ENCODE data around the gene LRP1B.

Gene LRP1B

GRCh38 chr2:140734992-140735391 lies 1395.8 kb downstream of the LRP1B start:
- DNase-seq (ENCODE audit: low read depth): no peak
- TF ChIP-seq, protein P1, sequence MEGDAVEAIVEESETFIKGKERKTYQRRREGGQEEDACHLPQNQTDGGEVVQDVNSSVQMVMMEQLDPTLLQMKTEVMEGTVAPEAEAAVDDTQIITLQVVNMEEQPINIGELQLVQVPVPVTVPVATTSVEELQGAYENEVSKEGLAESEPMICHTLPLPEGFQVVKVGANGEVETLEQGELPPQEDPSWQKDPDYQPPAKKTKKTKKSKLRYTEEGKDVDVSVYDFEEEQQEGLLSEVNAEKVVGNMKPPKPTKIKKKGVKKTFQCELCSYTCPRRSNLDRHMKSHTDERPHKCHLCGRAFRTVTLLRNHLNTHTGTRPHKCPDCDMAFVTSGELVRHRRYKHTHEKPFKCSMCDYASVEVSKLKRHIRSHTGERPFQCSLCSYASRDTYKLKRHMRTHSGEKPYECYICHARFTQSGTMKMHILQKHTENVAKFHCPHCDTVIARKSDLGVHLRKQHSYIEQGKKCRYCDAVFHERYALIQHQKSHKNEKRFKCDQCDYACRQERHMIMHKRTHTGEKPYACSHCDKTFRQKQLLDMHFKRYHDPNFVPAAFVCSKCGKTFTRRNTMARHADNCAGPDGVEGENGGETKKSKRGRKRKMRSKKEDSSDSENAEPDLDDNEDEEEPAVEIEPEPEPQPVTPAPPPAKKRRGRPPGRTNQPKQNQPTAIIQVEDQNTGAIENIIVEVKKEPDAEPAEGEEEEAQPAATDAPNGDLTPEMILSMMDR (IDR thresholded peaks at IDR 0.05; ENCODE audit: insufficient read depth, low read depth, low read length, missing control alignments): no peak
- no peak overlapping the region for H3K4me3 ChIP-seq (ENCODE audit: low read depth, low read length)

- no peak for DNase-seq (ENCODE audit: low read depth)
- no peak overlapping the region for H3K4me3 ChIP-seq (ENCODE audit: low read depth, low read length)
- TF ChIP-seq, protein P1 (IDR thresholded peaks at IDR 0.05; ENCODE audit: insufficient read depth, low read depth, low read length, missing control alignments): no peak
These were observed 1411.8 kb downstream of the LRP1B start for GRCh38 chr2:140718999-140719398.

- TF ChIP-seq, protein P1 (IDR thresholded peaks at IDR 0.05; ENCODE audit: insufficient read depth, low read depth, low read length, missing control alignments): no peak
- no peak overlapping the region for H3K4me3 ChIP-seq (ENCODE audit: low read depth, low read length)
- DNase-seq (ENCODE audit: low read depth): no peak
These were observed 1413.3 kb downstream of the LRP1B start for GRCh38 chr2:140717481-140717880.

DNA sequence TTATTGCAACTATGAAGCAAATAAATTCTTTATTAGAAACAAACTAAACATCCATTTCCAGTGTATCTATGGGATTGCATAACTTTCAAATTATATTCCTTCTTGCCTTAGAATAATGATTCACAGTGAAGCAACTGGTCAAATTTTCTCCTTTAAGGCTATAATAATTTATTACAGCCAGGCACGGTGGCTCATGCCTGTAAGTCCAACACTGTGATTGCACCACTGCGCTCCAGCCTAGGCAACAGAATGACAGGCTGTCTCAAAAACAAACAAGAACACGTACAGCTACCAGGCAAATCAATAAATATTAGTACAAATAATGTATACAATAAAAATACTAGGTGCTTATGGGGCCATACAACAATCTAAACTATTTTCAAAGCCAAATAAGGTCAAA lies 1416.2 kb downstream of the LRP1B start:
- TF ChIP-seq, protein P1 (IDR thresholded peaks at IDR 0.05; ENCODE audit: insufficient read depth, low read depth, low read length, missing control alignments): no peak
- no peak overlapping the region for H3K4me3 ChIP-seq (ENCODE audit: low read depth, low read length)
- DNase-seq (ENCODE audit: low read depth): no peak

- DNase-seq (ENCODE audit: low read depth): no peak
- TF ChIP-seq, protein P1 (IDR thresholded peaks at IDR 0.05; ENCODE audit: insufficient read depth, low read depth, low read length, missing control alignments): no peak
- H3K4me3 ChIP-seq (ENCODE audit: low read depth, low read length): no peak overlapping the region
These were observed 1418.9 kb downstream of the LRP1B start for GRCh38 chr2:140711867-140712266.

DNA sequence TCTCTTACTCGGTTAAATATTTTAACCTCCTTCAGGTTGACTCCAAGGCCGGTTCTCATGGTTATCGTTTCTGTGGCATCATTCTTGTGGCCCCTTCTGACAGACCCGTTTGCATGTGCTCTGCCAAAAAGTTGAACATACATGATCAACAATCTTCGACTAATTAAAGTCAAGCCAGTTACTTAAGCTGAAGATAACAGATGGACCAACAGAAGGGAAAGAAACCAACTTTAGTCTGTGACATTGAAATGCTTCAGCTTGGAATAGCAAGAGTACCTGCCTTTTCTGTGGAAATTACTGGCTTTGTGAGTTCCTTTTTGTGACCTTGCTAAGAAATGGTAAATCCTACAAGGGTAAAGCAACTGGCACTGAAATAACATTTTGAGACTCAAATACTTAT lies 1429.1 kb downstream of the LRP1B start:
- TF ChIP-seq, protein P1 (IDR thresholded peaks at IDR 0.05; ENCODE audit: insufficient read depth, low read depth, low read length, missing control alignments): no peak
- H3K4me3 ChIP-seq (ENCODE audit: low read depth, low read length): no peak overlapping the region
- no peak for DNase-seq (ENCODE audit: low read depth)

DNA sequence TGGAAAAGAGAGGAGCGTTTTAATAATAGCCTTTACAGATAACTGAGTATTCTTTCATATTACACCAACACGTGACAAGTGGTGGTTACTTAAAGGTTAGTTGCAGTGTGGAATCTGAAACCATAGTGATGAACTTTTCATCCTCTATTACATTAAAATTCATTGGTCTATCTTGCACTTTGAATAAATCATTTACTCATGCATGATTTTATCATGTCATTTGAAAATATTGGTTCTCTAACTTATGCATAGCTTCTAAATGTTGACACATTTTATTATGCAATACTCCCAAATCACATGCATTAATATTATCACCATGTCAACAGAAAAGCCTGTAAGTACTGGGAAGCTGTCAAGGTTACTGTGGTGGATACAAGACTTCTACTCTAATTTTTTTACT lies 1432.2 kb downstream of the LRP1B start:
- DNase-seq (ENCODE audit: low read depth): no peak
- TF ChIP-seq, protein P1 (IDR thresholded peaks at IDR 0.05; ENCODE audit: insufficient read depth, low read depth, low read length, missing control alignments): no peak
- H3K4me3 ChIP-seq (ENCODE audit: low read depth, low read length): no peak overlapping the region
